IPS-NIHi7 (cell line): ENCODE results near the gene CHCHD6.

ENCODE experiments used
- DNase-seq: peaks from one replicate; pipeline ENCODE4 v3.0.0; 2012; ENCODE audit warnings: mixed read lengths; ENCODE audit errors: extremely low spot score

Gene CHCHD6

GRCh38 chr3:126859415-126860246 lies 155.6 kb downstream of the CHCHD6 start:
- no peak for DNase-seq

- DNase-seq: no peak
Measured at GRCh38 chr3:126865736-126866135, 161.7 kb downstream of the CHCHD6 start.

- DNase-seq: no peak
Measured at GRCh38 chr3:126866175-126866759, 162.2 kb downstream of the CHCHD6 start.

GRCh38 chr3:126867190-126867862 lies 163.3 kb downstream of the CHCHD6 start:
- DNase-seq: no peak

GRCh38 chr3:126867863-126868200 lies 163.8 kb downstream of the CHCHD6 start:
- no peak for DNase-seq

- DNase-seq: no peak
Measured at GRCh38 chr3:126870608-126871210, 166.7 kb downstream of the CHCHD6 start.

GRCh38 chr3:126872701-126873342 lies 168.8 kb downstream of the CHCHD6 start:
- no peak for DNase-seq

GRCh38 chr3:126873416-126873815 lies 169.4 kb downstream of the CHCHD6 start:
- DNase-seq: no peak

- no peak for DNase-seq
Measured at GRCh38 chr3:126878664-126879063, 174.6 kb downstream of the CHCHD6 start.

- no peak for DNase-seq
Measured at GRCh38 chr3:126880901-126881300, 176.9 kb downstream of the CHCHD6 start.

GRCh38 chr3:126881861-126882260 lies 177.8 kb downstream of the CHCHD6 start:
- DNase-seq: no peak

- no peak for DNase-seq
Measured at GRCh38 chr3:126883241-126883640, 179.2 kb downstream of the CHCHD6 start.

GRCh38 chr3:126885425-126885824 lies 181.4 kb downstream of the CHCHD6 start:
- no peak for DNase-seq

- no peak for DNase-seq
Measured at GRCh38 chr3:126886217-126886616, 182.2 kb downstream of the CHCHD6 start.

- DNase-seq: no peak
Measured at GRCh38 chr3:126887686-126888085, 183.6 kb downstream of the CHCHD6 start.

GRCh38 chr3:126888186-126888760 lies 184.2 kb downstream of the CHCHD6 start:
- no peak for DNase-seq

- no peak for DNase-seq
Measured at GRCh38 chr3:126889276-126890201, 185.5 kb downstream of the CHCHD6 start.

- no peak for DNase-seq
Measured at GRCh38 chr3:126891141-126891540, 187.1 kb downstream of the CHCHD6 start.

GRCh38 chr3:126891791-126892190 lies 187.8 kb downstream of the CHCHD6 start:
- no peak for DNase-seq

- no peak for DNase-seq
Measured at GRCh38 chr3:126893651-126894050, 189.6 kb downstream of the CHCHD6 start.

- DNase-seq: no peak
Measured at GRCh38 chr3:126894475-126894874, 190.4 kb downstream of the CHCHD6 start.
